Liver (tissue), 9 donors: ENCODE results near the gene SPTLC2. TPM values are rescaled to one million over a fixed set of nuclear protein-coding genes. Genes with fewer than 3 reads are reported as not detected.

ENCODE experiments used
- DNase-seq: peaks from one replicate; pipeline ENCODE4 v3.0.0-alpha.2; 2017; ENCODE audit warnings: low spot score
- H3K27ac ChIP-seq, 2 donors: one replicate each; pipeline ENCODE4 v1.7.0; 2013; ENCODE audit warnings: inconsistent platforms in 2 of 2, low read length in 2 of 2, control low read depth in 1 of 2, low read depth in 1 of 2, mild to moderate bottlenecking in 1 of 2
- H3K27me3 ChIP-seq, 4 donors: one replicate each; pipeline versions ENCODE4 v1.6.1 to v1.7.0; 2013; ENCODE audit warnings: low read length in 3 of 4, inconsistent platforms in 1 of 4, mild to moderate bottlenecking in 1 of 4, moderate library complexity in 1 of 4; ENCODE audit not compliant: control insufficient read depth in 4 of 4, insufficient read depth in 4 of 4
- H3K36me3 ChIP-seq, 4 donors: one replicate each; pipeline versions ENCODE4 v1.6.1 to v1.7.0; 2013; ENCODE audit warnings: low read length in 3 of 4, mild to moderate bottlenecking in 3 of 4, low read depth in 1 of 4, moderate library complexity in 1 of 4; ENCODE audit not compliant: control insufficient read depth in 4 of 4, insufficient read depth in 3 of 4
- H3K4me1 ChIP-seq, 4 donors: one replicate each; pipeline versions ENCODE4 v1.6.1 to v1.7.0; 2013; ENCODE audit warnings: low read length in 3 of 4, mild to moderate bottlenecking in 3 of 4, moderate library complexity in 1 of 4; ENCODE audit not compliant: control insufficient read depth in 4 of 4, insufficient read depth in 4 of 4
- H3K4me3 ChIP-seq, 3 donors: one replicate each; pipeline versions ENCODE4 v1.6.1 to v1.7.0; 2013; ENCODE audit warnings: low read length in 3 of 3, control low read depth in 1 of 3, low read depth in 1 of 3, mild to moderate bottlenecking in 1 of 3
- H3K9ac ChIP-seq, 2 donors: one replicate each; pipeline ENCODE4 v1.7.0; 2013; ENCODE audit warnings: low read length in 2 of 2, mild to moderate bottlenecking in 2 of 2, moderate library complexity in 2 of 2, control low read depth in 1 of 2, low read depth in 1 of 2
- H3K9me3 ChIP-seq, 4 donors: one replicate each; pipeline versions ENCODE4 v1.6.1 to v1.7.0; 2013; ENCODE audit warnings: low read length in 3 of 4; ENCODE audit not compliant: control insufficient read depth in 4 of 4
- CTCF ChIP-seq: fragments of 150-350 bp; IDR thresholded peaks from 2 replicates; pipeline ENCODE4 v1.5.1; 2017; ENCODE audit warnings: improper control_type of control experiment, low read depth, low read length; ENCODE audit not compliant: missing input control
- EGR1 ChIP-seq, 2 donors: IDR thresholded peaks; 2 replicates each; pipeline ENCODE4 v1.6.1; 2016 to 2018; ENCODE audit warnings: antibody characterized with exemption in 2 of 2, low read depth in 2 of 2
- FOXA1 ChIP-seq: IDR thresholded peaks from 2 replicates; pipeline ENCODE4 v1.6.1; 2016; ENCODE audit warnings: antibody characterized with exemption
- FOXA2 ChIP-seq: IDR thresholded peaks from 2 replicates; pipeline ENCODE4 v1.6.1; 2016; ENCODE audit warnings: antibody characterized with exemption
- GABPA ChIP-seq, 2 donors: IDR thresholded peaks in 1 of 2; conservative IDR thresholded peaks in 1 of 2; 2 replicates each; pipeline ENCODE4 v1.6.1; 2016; ENCODE audit warnings: antibody characterized with exemption in 2 of 2, mild to moderate bottlenecking in 1 of 2, moderate library complexity in 1 of 2
- HNF4A ChIP-seq, 2 donors: conservative IDR thresholded peaks; 2 replicates each; pipeline ENCODE4 v1.6.1; 2016; ENCODE audit warnings: antibody characterized with exemption in 2 of 2, mild to moderate bottlenecking in 2 of 2
- HNF4G ChIP-seq: IDR thresholded peaks from 2 replicates; pipeline ENCODE4 v1.6.1; 2016; ENCODE audit warnings: antibody characterized with exemption
- JUND ChIP-seq, 2 donors: IDR thresholded peaks; 2 replicates each; pipeline ENCODE4 v1.6.1; 2016; ENCODE audit warnings: antibody characterized with exemption in 2 of 2
- NR2F2 ChIP-seq: IDR thresholded peaks from 2 replicates; pipeline ENCODE4 v1.6.1; 2016; ENCODE audit warnings: antibody characterized with exemption
- RAD21 ChIP-seq, 2 donors: IDR thresholded peaks; 2 replicates each; pipeline ENCODE4 v1.6.1; 2016; ENCODE audit warnings: antibody characterized with exemption in 2 of 2, mild to moderate bottlenecking in 2 of 2
- RXRA ChIP-seq, 2 donors: IDR thresholded peaks; 2 replicates each; pipeline ENCODE4 v1.6.1; 2017 to 2018; ENCODE audit warnings: antibody characterized with exemption in 2 of 2, mild to moderate bottlenecking in 1 of 2
- SP1 ChIP-seq: IDR thresholded peaks from 2 replicates; pipeline ENCODE4 v1.6.1; 2018; ENCODE audit warnings: antibody characterized with exemption, mild to moderate bottlenecking
- TAF1 ChIP-seq: conservative IDR thresholded peaks from 2 replicates; pipeline ENCODE4 v1.6.1; 2016; ENCODE audit warnings: antibody characterized with exemption, mild to moderate bottlenecking
- YY1 ChIP-seq: IDR thresholded peaks from 2 replicates; pipeline ENCODE4 v1.6.1; 2016; ENCODE audit warnings: antibody characterized with exemption, mild to moderate bottlenecking
- WGBS: extraction: QIAGEN DNeasy Blood & Tissue Kit; methylation state at CpG from one replicate; pipeline ENCODE4 v1.1.7; 2013; 5-methylcytosine and 5-hydroxymethylcytosine counted together
- polyA plus RNA-seq, 2 donors: library from polyadenylated mRNA; stranded (reverse) in 1 of 2; unstranded in 1 of 2; fragments of 200-250 nt in 1 of 2; fragments of >200 nt in 1 of 2; fragmentation: Nextera tagmentation in 1 of 2; extraction: Ambion mirVana in 1 of 2; gene quantifications; one replicate each; pipeline versions ENCODE4 v1.2.1 to v1.2.3, GENCODE V29; 2013 to 2015
- total RNA-seq, 2 donors: library from RNA; depleted of rRNA; stranded (reverse); fragments of >200 nt; gene quantifications; one replicate each; pipeline ENCODE4 v1.2.3, GENCODE V29; 2014
- TF ChIP-seq, protein P1 (sequence below): IDR thresholded peaks from 2 replicates; pipeline ENCODE4 v1.6.1; 2016; ENCODE audit warnings: antibody characterized with exemption
- TF ChIP-seq, protein P2 (sequence below): IDR thresholded peaks from 2 replicates; pipeline ENCODE4 v1.6.1; 2016; ENCODE audit warnings: antibody characterized with exemption
- TF ChIP-seq, protein P3 (sequence below): IDR thresholded peaks from 2 replicates; pipeline ENCODE4 v1.6.1; 2016; ENCODE audit warnings: antibody characterized with exemption, mild to moderate bottlenecking
- TF ChIP-seq, protein P4 (sequence below): IDR thresholded peaks from 2 replicates; pipeline ENCODE4 v1.6.1; 2016; ENCODE audit warnings: antibody characterized with exemption
- donor health status: healthy.
- donor health status: healthy.
- donor health status: healthy.
- donor health status: healthy.
- donor health status: healthy.

The SPTLC2 gene
- total and polyA plus RNA-seq, 4 donors = 3.9 to 19.2 (median 9.9) TPM

GRCh38 chr14:77579780-77580179 lies 36.7 kb downstream of the SPTLC2 start:
- WGBS = 91% methylated on average over 1 of the region's 1 CpG
- H3K27me3 ChIP-seq = no peaks in the 10 kb centered on the region
- DNase-seq = no peak
- TF ChIP-seq, protein P1, sequence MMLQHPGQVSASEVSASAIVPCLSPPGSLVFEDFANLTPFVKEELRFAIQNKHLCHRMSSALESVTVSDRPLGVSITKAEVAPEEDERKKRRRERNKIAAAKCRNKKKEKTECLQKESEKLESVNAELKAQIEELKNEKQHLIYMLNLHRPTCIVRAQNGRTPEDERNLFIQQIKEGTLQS = no peak
- TF ChIP-seq HNF4G (no peak), JUND (IDR thresholded peaks at IDR 0.05) (no peak), TAF1 (no peak), SP1 (no peak), YY1 (no peak), HNF4A (conservative IDR thresholded peaks at IDR 0.05) (no peak)
- TF ChIP-seq, protein P2, sequence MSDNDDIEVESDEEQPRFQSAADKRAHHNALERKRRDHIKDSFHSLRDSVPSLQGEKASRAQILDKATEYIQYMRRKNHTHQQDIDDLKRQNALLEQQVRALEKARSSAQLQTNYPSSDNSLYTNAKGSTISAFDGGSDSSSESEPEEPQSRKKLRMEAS = no peak
- TF ChIP-seq, protein P3, sequence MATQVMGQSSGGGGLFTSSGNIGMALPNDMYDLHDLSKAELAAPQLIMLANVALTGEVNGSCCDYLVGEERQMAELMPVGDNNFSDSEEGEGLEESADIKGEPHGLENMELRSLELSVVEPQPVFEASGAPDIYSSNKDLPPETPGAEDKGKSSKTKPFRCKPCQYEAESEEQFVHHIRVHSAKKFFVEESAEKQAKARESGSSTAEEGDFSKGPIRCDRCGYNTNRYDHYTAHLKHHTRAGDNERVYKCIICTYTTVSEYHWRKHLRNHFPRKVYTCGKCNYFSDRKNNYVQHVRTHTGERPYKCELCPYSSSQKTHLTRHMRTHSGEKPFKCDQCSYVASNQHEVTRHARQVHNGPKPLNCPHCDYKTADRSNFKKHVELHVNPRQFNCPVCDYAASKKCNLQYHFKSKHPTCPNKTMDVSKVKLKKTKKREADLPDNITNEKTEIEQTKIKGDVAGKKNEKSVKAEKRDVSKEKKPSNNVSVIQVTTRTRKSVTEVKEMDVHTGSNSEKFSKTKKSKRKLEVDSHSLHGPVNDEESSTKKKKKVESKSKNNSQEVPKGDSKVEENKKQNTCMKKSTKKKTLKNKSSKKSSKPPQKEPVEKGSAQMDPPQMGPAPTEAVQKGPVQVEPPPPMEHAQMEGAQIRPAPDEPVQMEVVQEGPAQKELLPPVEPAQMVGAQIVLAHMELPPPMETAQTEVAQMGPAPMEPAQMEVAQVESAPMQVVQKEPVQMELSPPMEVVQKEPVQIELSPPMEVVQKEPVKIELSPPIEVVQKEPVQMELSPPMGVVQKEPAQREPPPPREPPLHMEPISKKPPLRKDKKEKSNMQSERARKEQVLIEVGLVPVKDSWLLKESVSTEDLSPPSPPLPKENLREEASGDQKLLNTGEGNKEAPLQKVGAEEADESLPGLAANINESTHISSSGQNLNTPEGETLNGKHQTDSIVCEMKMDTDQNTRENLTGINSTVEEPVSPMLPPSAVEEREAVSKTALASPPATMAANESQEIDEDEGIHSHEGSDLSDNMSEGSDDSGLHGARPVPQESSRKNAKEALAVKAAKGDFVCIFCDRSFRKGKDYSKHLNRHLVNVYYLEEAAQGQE = no peak
- TF ChIP-seq, protein P4, sequence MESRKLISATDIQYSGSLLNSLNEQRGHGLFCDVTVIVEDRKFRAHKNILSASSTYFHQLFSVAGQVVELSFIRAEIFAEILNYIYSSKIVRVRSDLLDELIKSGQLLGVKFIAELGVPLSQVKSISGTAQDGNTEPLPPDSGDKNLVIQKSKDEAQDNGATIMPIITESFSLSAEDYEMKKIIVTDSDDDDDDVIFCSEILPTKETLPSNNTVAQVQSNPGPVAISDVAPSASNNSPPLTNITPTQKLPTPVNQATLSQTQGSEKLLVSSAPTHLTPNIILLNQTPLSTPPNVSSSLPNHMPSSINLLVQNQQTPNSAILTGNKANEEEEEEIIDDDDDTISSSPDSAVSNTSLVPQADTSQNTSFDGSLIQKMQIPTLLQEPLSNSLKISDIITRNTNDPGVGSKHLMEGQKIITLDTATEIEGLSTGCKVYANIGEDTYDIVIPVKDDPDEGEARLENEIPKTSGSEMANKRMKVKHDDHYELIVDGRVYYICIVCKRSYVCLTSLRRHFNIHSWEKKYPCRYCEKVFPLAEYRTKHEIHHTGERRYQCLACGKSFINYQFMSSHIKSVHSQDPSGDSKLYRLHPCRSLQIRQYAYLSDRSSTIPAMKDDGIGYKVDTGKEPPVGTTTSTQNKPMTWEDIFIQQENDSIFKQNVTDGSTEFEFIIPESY = no peak
- no peaks in the 10 kb centered on the region for H3K4me1 ChIP-seq
- H3K36me3 ChIP-seq = peaks cover 0 to 6% (median 5%) of the 10 kb centered on the region in 4 donors
- H3K9me3 ChIP-seq = no peaks in the 10 kb centered on the region
- no peak overlapping the region for H3K27ac ChIP-seq
- H3K9ac ChIP-seq = no peak overlapping the region
- H3K4me3 ChIP-seq = no peak overlapping the region

DNA sequence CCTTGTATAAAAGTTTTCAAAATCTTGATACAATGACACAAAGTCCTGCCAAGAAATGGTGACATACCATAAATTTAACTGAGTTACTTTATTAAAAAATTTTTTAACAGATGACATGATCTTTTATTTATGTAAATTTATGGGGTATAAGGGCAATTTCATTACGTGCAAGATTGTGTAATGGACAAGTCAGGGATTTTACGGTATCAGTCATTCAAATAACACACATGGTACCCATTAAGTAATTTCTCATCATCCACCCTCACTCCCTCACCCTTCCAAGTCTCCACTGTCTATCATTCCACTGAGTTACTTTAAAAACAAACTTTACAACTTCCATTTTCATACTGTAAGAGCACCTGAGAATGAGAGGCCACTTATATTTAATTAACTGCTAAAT lies 37.4 kb downstream of the SPTLC2 start:
- Histone ChIP-seq H3K4me3 (no peak overlapping the region), H3K27ac (no peak overlapping the region), H3K4me1 (no peaks in the 10 kb centered on the region), H3K9me3 (no peaks in the 10 kb centered on the region), H3K9ac (no peak overlapping the region), H3K36me3 (peaks cover 0 to 6% (median 5%) of the 10 kb centered on the region in 4 donors), H3K27me3 (no peaks in the 10 kb centered on the region)
- no peak for DNase-seq
- 89% methylated on average over 2 of the region's 2 CpGs for WGBS
- TF ChIP-seq, protein P2 = no peak
- TF ChIP-seq RXRA (IDR thresholded peaks at IDR 0.05) (no peak), HNF4A (conservative IDR thresholded peaks at IDR 0.05) (no peak), NR2F2 (no peak), HNF4G (no peak), EGR1 (IDR thresholded peaks at IDR 0.05; ENCODE audit: low read depth in 2 of 2) (no peak), TAF1 (no peak), FOXA2 (no peak), CTCF (no peak), FOXA1 (no peak), RAD21 (IDR thresholded peaks at IDR 0.05) (no peak), YY1 (no peak), GABPA (IDR thresholded peaks at IDR 0.05 in 1 of 2, conservative IDR thresholded peaks at IDR 0.05 in 1 of 2) (no peak), SP1 (no peak), JUND (IDR thresholded peaks at IDR 0.05) (no peak)
- TF ChIP-seq, protein P4 = no peak
- TF ChIP-seq, protein P3 = no peak
